Gastrocnemius medialis (tissue), 4 donors: Measurements from ENCODE around the gene IQSEC1.

Experiments used
- CTCF ChIP-seq, 5 experiments: fragments of 450-650 bp in 3 of 5; fragments of 200-600 bp in 2 of 5; sonication (generic) in 2 of 5; IDR thresholded peaks in 4 of 5; conservative IDR thresholded peaks in 1 of 5; 1 replicate in 4 of 5; 2 replicates in 1 of 5; pipeline ENCODE4 v1.5.1; 2016 to 2019; ENCODE audit warnings: antibody characterized with exemption in 5 of 5, mild to moderate bottlenecking in 3 of 5, moderate library complexity in 3 of 5
- POLR2A ChIP-seq, 2 donors: fragments of 450-650 bp; IDR thresholded peaks; one replicate each; pipeline ENCODE4 v1.6.1; 2017; ENCODE audit warnings: antibody characterized with exemption in 2 of 2, mild to moderate bottlenecking in 2 of 2, moderate library complexity in 2 of 2

DNA sequence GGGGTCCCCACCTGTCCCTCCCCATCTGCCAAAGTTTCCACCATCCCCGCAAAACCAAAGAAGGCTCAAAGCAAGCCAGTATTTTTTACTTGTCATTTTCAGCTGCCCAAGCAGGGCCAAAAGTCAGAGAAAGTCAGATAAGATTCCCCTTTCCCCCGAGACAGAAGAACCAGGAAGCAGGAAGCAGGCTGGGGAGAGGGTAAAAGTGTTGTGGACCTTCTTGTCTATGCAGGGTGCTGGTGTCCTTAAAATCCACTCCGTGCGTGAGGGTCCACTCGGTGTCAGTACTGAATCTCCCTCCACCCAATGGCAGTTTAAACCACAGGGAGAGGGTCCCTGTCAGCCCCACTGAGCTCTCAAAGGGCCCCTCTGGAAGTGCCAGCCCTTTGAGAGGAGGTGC, 211.6 kb downstream of the IQSEC1 start:
- TF ChIP-seq CTCF (IDR thresholded peaks at IDR 0.05 in 4 of 5, conservative IDR thresholded peaks at IDR 0.05 in 1 of 5) (no peak), POLR2A (IDR thresholded peaks at IDR 0.05) (no peak)
